ENCODE data around the gene POP7.

The POP7 gene

GRCh38 chr7:100679129-100679926 lies 26.6 kb upstream of the POP7 start:
- no peak for DNase-seq (ENCODE audit: low read depth in 2 of 3, low spot score in 2 of 3)

DNA sequence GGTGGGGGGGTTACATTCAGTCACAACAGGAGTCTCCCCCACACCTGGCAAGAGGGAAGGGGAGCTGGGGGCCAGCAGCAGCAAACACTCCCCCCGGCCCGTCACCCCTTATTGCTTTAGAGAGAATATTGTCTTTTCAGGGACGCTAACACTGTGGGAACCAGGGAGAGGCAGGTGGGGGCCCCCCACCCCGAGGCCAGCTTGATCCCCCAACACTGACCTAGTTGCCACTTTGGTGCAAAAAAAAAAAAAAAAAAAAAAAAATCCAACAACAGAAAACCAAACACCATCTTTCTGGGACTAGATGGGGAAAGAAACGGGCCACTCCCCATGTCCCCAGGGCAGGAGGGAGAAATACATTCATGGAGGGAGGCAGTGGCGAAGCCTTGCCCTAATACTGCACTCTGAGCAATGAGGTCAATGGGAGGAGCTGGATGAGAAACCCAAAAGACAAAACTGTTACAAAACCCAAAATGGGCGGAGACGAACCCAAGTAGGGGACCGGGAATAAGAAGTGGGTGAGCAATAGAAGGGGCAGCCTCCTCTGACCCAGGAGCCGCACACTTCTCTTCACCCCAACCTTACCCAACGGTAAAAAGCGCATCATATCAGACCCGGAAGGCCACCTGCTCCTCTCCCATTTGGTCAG lies 25.9 kb upstream of the POP7 start:
- DNase-seq (ENCODE audit: low read depth in 2 of 3, low spot score in 2 of 3): no peak

DNA sequence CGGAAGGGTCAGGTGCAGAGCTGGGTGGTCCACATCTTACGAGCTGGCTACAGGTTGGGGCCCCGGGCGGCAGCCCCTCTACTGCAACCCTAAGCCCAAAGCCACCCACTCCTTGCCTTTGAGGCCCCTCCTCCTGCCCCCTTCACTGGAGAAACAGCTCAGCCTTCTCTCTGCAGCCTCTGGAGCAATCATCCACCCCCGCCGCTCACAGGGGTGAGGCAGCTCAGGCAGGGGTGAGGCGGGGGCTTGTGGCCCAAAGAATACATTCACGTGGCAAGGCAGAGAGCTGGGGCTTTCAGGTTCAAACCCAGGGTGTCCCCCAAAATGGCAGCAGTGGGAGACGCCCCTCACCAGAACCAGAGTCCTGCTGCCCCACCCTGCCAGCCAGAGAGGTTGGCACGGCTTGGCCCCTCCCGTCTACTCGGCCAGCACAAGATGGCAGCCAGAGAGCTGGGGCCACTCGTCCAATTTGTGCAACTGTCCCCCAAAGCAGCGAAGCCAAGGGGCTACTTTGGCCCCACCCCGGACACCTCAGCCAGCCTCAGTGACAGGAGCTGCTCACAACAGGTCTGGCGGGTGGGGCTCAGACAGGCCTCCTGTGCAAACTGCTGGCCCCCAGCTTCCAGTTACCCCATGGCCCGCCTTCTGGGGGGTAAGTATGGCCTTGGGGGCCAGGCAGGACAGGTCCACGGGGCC lies 25.2 kb upstream of the POP7 start:
- no peak for DNase-seq (ENCODE audit: low read depth in 2 of 3, low spot score in 2 of 3)

- DNase-seq (ENCODE audit: low read depth in 2 of 3, low spot score in 2 of 3): no peak
Observed at GRCh38 chr7:100681491-100682227, 24.3 kb upstream of the POP7 start.

DNA sequence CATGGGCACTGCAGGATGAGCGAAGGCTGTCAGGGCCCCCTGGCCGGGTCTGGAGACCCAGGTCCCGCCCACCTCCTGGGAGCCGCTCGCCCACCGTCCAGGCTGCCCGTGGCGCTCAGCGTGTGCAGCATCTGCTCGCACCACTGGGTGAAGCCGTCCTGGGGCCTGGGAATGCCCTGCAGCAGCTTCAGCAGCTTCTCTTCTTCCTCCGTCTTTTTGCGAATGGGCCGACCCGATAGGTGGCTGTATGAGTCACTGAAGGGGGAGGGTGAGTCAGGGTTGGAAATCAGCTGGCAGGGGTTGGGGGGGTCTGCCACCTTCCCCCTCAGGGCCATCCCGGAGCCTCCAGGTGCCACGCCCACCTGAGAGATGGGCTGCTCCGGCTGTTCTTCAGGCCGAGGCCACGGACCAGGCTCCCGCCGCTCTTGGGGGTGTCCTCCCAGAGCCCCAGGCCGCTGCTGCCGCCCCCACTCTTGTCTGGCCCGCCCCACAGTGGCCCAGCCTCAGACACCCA lies 23.6 kb upstream of the POP7 start:
- DNase-seq (ENCODE audit: low read depth in 2 of 3, low spot score in 2 of 3): no peak

GRCh38 chr7:100682991-100683658 lies 22.8 kb upstream of the POP7 start:
- no peak for DNase-seq (ENCODE audit: low read depth in 2 of 3, low spot score in 2 of 3)

GRCh38 chr7:100683659-100684533 lies 22.0 kb upstream of the POP7 start:
- no peak for DNase-seq (ENCODE audit: low read depth in 2 of 3, low spot score in 2 of 3)

GRCh38 chr7:100684534-100685042 lies 21.3 kb upstream of the POP7 start:
- DNase-seq (ENCODE audit: low read depth in 2 of 3, low spot score in 2 of 3): no peak

DNA sequence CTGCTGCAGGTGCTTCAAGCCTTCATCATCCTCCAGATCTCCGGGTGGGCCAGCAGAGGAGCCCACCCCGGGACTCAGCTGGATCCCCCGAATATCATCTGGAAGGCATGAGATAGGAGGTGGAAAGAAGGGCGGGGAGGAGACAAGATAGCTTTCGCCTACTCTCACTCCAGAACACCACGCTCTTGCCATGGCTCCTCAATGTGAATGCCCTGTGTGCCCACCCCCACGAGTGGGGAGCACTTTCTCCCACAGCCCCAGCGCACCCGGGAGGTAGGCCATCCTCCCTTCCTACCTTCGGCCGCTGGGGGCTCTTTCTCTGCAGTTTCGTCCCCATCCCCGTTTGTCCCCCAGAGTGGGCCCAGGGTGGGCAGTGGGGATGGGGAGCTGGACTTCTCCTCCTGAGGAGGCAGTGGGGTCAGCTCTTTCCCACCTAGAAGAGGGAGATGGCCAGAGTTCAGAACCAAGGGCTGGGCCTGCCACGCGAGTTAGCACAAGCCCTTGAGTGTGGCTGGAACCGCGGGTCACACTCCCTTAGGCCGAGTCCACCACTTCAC lies 20.8 kb upstream of the POP7 start:
- no peak for DNase-seq (ENCODE audit: low read depth in 2 of 3, low spot score in 2 of 3)

DNA sequence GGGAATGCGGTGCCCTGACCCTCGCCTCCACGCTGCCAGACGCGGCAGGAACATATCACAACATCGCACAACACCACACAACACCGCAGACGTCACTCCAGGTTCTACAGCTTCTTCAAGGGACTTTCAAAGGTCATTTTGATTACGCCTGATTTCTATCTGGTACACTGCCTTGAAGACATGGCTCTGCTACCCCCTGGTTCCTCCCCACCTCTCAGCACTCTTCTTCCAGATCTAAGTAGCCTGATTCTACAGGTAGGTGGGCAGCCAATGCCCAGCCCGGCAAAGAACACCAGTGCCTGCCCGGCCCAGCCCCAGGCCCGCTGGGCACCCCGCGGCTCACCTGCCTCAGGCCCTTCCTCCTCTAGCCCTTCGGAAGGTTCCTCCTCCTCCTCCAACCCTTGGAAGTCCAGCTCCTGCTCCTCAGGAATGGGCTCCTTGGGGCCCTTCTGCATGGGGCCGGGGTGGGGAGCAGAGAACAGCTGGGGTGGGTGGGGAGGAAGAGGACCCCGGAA lies 20.2 kb upstream of the POP7 start:
- DNase-seq (ENCODE audit: low read depth in 2 of 3, low spot score in 2 of 3): no peak

GRCh38 chr7:100686201-100686821 lies 19.6 kb upstream of the POP7 start:
- no peak for DNase-seq (ENCODE audit: low read depth in 2 of 3, low spot score in 2 of 3)

GRCh38 chr7:100686822-100687211 lies 19.1 kb upstream of the POP7 start:
- no peak for DNase-seq (ENCODE audit: low read depth in 2 of 3, low spot score in 2 of 3)

- DNase-seq (ENCODE audit: low read depth in 2 of 3, low spot score in 2 of 3): no peak
Observed at GRCh38 chr7:100687261-100687660, 18.7 kb upstream of the POP7 start.

- no peak for DNase-seq (ENCODE audit: low read depth in 2 of 3, low spot score in 2 of 3)
Observed at GRCh38 chr7:100687751-100688300, 18.1 kb upstream of the POP7 start.

DNA sequence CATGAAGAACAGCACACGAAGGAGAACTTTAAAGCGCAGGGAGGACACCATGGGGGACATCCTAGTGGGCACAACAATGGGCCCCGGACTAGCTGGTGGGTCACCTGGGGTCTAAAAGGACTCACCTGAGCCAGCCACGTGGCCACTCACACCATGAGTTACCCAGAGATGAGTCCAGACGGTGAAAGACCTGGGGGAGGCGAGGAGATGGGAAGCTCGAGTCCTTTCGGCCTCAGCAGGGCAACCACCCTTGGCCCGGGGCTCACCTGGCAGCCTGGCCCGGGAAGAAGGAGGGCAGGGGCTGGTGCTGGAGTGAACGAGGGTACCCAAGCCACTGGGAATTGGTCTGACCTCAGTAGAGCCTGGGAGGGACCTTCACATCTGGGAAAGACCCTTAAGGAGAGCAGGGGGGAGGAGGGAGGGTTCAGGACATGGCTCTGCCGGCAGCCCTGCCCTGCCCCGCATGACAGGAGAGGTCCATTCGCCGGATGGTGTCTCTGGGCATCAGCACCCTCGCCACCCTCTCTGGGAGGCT lies 17.5 kb upstream of the POP7 start:
- DNase-seq (ENCODE audit: low read depth in 2 of 3, low spot score in 2 of 3): no peak

- no peak for DNase-seq (ENCODE audit: low read depth in 2 of 3, low spot score in 2 of 3)
Observed at GRCh38 chr7:100689230-100690135, 16.4 kb upstream of the POP7 start.
